LoVo (cell line): ENCODE measurements around the gene ZBTB20.

Experiments used
- DNase-seq: peaks from one replicate; pipeline ENCODE4 v3.0.0-alpha.2; 2016; ENCODE audit warnings: low spot score

ZBTB20 gene

DNA sequence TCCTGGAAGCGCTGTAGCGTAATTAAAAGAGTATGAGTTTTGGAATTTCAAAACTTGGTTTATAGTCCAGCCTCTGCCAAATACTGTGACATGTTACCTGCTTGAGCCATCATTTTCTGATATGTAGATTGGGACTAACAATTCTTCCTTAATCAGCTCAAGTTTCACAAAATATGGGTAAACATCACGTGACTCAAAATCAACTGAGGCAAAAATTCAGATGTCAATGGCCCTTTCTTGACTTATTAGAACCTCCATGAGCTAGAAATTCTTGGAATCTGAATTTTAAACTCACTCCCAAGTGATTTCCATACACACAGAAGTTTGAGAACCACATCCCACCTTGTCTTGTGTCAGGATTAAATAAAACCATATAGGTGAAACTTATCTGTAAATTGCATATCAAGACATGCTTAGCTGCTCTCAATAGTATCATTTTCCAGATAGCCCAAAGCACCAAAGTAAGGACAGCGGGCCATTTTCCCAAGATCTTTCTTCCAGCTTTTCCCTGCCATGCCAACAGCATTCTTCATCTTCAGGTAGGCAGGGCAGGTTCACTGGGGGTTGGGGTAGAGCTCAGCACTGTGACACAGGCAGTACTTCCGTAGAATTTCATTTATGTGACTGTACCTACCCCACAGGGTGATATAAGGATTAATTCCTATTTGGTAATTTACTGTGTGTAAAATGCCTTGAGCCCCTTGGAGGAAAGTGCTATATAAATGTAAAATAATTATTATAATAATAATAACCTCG is 474.2 kb downstream of the ZBTB20 start:
- no peak for DNase-seq

DNA sequence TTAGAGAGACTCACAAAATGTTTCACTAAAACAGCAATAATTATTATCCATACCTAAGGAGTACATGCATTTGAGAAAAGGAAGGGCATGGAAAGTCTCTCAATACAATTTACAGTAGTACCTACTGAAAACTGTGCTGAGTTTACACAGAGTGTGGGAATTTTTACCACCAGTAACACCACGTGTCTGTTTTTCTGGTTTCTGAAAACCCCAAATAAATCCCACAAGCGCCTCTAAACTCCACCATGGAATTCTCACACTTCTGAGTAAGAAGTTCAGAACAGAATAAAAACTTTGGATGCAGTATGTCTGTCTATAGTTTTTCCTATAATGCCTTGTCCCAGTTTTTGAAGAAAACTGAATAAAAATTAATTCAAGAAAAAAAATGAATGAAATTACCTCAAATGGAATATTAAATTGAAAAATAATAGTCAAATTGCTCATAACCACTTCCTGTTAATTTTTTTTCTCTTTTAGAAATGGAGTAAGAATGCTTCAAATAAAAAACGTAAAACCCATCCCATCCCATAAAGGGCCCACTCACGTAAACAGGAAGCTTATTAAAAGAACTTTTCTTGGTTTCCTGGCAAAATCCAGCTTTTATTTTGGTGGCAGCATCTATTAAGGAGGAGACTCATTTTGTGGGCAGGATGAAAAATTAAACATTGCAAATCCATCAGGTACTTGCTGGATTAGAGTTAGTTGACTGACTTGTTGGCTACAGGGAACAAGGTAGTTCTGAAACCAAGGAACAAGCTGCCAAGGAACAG is 475.2 kb downstream of the ZBTB20 start:
- no peak for DNase-seq

DNA sequence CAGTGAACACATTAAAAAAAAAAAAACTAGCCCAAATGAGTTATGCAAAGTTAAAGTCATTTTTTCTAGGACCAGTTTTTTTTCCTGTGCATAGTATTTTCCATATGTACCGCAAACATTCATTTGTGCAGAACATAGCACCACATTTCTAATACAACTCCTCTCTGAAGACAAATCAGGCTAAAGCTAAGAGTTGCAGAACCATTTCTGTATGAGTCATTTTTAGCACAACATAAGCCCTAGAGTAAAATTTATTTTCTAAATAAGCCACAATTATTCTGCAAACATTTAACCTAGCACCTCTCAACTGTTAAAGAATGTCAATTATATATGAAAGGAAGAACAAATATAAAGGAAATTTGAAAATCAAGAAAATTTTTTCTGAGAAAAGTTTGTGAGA is 477.5 kb downstream of the ZBTB20 start:
- no peak for DNase-seq

DNA sequence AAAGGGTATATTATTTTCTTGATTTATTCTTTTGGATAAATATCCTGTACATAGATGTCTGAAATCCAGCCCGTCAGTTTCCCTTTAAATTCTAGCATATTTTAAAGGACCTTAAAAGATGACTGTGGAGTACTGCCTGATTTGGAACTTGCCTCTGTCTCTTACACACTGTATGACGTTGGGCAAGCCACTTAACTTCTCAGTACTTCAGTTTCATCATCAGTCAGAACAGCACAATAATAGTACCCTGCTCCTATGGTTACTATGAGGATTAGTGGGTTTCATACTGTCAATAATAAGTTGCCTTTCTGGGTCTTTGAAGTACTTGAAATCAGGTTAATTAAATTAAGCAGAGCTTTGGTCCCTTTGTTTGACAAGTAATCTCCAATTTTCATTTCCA is 479.0 kb downstream of the ZBTB20 start:
- no peak for DNase-seq

DNA sequence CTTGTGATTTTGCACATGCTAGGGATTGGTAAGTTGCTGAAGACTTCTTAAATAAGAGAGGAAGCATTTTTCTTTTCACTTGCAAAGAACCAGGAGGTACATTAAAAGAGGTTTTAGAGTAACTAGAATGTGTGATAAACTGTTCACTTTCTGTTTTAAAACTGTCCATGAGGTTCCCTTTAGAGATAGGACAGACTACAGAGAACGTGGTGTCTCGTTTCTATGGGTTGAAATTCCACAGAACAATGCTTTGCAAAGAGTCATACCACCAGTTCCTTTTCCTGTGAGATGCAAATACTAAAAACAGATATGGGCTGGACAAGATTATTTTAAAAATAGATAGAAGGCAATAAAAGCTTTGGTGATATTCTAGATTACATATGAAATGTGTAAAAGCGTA is 480.5 kb downstream of the ZBTB20 start:
- DNase-seq = no peak

DNA sequence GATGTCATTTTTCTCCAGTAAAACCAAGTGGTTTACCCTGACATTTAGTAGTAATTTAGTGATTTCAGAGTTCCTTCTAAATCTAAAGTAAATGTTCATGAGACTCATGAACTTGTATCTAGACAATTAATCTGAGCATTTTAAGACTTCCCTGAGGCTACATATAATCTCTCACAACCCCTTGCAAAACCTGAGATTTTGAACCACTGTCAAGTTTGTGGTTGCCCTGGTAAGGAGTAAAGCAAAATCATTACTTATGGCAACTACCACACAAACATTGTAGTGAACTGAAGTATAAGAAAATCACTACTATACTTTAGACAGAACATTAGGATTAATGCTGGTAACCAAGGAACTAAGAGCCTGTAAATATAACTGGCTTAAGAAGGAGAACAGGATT is 483.1 kb downstream of the ZBTB20 start:
- DNase-seq = no peak

DNA sequence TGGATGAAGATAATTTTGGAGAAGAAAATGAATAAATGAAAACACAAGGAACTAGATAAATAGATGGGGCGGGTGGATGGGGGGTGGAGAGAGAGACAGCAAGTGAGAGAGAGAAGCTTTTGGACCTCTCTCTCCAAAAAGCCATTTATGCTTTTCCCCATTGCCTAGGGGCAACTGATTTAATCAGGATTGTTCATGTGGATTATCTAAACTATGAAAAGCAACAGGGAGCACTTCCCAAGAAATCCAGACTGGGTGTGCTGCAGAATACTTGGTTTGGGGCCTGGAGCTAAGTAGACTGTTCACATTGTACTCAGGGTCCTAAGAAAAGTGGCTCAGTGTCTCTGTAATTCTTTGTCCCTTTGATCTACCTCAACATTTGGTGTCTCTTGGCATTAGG is 486.3 kb downstream of the ZBTB20 start:
- no peak for DNase-seq

DNA sequence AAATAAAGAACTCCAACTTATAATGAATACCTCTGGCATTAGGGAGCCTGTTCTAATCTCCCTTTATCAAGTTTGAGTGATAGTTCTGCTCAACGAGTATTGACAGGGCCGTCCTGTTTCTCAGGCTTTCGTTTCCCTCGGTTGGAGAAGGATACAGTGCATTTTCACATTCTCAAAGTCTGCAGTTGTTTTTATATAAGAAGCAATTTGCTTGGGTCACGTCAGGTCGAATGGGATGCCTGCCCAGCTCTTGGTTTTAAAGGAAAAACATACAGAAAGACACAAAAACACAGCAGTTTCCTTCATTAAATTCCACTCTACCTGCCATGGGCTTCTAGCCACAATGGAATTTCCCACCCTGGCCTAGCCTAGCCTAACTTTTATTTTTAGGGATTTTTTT is 487.0 kb downstream of the ZBTB20 start:
- DNase-seq = no peak

DNA sequence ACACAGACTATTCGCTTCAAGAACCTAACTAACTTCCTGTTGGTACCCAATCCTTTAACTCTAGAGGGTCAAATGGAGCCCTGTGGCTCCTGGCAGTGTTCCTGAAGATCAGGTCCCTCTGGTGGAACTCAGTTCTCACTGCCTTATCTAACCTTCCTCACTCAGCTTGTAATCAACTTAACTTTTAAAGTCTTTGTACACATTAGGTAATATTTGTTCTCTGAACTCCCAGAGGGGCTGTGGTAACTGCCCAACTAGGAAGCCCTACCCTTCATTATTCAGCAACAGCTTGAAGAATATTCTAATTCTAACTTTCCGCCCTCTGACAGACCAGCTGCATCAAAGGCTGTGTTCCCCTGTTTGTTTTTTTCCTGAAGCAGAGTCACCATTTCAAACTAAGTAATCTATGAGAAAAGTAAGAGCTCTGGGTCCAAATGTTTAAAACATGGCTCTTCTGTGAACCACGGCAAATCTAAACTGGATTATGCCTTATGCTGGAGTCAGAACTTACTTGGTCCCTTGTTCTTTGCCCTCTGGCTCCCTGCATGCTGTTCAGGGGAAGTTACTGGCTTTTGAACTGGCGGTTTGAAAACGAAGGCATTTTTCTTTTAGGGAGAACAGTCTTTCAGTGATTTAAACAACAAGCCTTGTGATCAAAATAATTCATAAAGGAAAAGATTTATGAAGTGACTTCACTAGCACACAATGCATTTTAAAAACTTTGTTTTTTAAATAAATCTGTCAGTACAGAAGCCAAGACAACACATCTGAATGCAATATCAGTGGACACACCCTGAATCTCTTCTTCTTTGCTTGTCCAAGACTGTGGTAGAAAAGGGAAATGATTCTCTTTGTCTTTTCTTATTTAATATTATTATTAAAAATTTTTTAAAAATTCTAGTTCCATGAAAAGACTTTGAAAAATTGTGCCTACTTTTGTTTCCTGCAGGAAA is 487.7 kb downstream of the ZBTB20 start:
- DNase-seq = no peak

DNA sequence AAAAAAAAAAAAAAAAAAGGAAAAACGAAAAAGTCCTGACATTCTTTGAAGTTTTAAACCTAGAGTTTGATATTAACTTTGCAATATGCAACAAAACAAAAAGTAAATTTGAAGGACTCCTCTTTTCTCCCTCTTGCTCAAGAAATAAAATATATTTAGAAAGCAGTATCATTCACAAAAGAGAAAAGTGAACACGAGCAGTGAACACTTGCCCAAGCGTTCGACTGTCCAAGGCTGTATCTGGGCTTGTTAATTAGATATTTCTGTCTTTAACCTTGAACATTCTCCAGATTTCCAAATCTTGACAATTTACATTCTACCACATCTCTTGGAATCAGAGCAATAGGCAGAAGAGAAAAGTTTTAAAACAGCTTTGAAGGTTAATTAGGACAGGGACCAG is 495.5 kb downstream of the ZBTB20 start:
- DNase-seq = no peak

DNA sequence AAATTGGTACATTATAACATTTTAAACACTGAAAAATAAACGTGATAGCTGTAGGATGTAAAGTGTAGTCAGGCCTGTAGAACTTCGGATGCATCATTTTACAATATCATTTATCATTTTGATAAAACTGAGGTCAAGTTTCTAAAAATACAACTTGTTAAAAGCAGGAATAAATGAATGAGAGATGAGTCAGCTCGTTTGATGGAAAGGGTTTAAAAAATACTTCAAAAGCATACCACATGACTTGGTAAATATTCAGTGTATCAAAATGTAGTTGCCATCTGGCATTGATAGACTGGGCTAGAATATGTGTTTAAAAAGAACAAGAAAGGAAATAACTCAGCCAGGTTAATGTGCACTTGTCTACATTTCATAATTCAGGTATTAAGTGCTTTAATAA is 496.3 kb downstream of the ZBTB20 start:
- peak; percentile 45 for DNase-seq

DNA sequence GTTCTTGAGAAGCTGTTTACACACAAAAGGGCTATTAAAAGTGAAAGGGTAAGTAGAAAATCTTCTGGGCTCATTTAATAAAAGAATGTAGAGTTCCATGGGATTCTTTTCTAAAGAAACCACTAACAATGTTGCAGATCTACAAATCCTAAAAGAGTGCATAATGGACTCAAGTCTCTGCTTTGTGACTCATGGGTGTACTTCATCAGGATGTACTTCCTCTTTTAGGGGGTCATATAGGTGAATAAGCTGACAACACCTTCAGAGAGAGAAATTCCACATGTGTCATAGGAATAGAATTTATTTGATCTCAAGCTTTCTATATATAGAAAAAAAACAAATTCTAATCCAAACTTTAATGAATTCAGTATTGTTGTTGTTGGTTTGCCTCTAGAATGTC is 497.8 kb downstream of the ZBTB20 start:
- DNase-seq = peak; percentile 52

DNA sequence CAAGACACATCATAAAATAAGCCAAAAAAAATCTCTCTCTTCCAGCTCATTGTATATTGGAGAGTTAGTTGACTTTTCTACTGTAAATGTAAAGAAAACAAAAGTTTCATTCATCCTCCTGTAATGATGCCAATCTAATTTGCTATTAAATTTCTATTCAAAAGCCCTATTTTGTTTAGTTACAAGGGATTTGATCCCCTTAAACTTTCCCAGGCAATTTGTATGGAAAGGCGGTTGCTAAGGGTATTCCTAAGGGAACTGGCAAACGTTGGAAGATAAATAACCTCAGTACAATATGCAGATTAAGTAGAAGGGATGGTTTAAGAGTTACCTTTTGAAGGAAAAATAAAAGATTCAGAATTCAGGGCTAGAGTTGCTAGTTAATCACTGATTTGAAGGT is 500.6 kb downstream of the ZBTB20 start:
- no peak for DNase-seq

DNA sequence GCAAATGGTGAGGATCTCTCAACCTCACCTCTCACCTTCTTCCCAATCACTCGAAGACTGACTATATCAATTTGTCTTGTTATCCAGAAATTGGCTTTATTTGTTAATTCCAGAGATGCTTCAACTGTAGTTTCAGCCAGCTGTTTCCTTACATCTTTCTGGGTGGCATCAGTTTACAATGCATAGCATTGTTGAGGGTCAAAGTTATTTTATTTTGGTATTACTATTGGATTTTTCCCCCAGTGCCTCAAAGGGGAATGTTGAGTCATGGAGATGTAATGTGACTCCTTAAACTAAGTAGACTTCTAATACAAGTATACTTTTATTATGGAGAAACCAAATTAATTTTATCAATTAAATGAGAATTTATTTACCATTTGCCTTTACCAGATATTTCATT is 501.7 kb downstream of the ZBTB20 start:
- no peak for DNase-seq

DNA sequence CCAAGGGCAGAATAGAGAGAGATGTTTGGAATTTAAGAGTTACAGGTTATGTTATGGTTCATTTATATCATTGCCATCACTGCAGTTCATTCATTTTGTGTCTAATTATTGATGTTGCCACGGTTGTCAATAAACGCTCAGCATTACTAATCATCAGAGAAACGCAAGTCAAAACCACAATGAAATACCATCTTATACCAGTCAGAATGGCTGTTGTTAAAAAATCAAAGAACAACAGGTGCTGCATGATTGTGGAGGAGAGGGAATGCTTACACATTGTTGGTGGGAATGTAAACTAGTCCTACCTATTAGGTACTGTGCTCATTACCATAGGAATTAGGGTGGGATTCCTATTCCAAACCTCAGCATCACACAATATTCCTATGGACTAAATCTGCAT is 502.7 kb downstream of the ZBTB20 start:
- DNase-seq = no peak

DNA sequence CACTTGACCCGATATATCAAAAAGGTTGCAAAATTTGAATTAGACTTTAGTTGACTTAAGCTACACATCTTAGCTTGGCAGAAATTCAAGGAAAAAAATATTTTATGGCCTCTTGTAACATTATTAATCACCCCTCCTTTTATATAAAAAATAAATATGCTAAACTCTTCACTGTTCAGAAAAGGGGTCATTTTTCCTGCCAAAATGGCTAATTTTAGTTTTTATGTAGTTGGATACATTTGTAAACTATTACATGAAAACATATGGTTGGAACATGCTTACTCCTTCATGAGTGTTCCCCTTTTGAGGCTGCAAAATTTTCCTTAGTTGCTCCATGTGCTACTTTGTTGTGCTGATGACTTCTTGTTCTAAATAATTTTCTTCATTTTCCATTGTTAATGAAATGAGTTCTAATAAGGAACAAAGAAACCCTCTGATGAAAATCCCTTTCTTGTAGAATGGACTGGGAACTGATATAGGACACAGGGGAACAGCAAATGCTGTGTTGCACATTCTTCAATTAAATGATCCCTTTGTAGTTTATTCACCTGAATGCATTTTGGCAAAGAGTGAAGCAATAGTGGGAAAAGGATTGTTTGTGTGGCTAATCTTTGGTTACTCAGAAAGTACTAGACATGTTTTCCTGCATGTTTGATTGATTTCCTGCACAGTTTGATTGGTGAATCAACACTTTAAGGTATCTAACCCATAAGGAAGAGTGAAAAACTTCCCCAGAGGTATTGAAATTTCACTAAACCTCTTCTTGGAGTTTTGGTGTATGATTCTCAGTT is 503.9 kb downstream of the ZBTB20 start:
- DNase-seq = no peak

DNA sequence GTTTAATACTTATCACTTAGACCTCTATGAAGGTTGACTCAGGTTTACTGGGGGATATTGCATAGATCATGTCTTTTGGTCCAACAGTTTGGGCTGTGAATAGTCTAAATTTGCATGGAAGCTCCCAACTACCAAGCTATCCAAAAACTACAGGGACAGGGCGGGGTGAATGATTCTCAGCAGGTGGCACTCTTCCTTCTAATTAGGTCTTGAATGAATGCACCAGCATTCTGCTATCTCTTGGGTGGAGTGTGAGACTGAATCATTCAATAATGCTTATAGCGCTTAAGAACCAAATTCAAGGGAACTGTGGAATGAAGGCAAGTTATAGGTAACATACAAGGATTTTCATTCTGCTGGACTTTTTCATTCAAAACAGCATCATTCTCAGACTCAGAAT is 507.0 kb downstream of the ZBTB20 start:
- DNase-seq = no peak

DNA sequence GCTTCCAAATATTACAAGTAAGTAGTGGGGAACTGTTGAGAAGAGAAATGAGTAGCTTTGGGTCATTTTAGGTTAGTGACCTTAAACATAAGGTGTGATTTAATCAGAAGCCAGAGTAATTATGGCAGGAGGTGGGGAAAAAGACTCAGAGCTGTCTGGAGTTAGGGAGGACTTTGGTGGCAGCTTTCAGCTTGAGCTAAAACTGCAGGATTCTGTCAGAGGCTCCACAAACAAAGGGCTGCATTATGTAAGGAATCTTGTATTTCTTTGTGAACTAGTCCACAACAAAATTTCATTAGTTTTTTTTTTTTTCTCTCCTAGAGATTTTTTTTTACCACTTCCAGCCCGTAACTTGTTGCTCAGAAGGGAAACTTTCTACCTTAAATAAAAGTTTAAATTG is 507.9 kb downstream of the ZBTB20 start:
- no peak for DNase-seq

DNA sequence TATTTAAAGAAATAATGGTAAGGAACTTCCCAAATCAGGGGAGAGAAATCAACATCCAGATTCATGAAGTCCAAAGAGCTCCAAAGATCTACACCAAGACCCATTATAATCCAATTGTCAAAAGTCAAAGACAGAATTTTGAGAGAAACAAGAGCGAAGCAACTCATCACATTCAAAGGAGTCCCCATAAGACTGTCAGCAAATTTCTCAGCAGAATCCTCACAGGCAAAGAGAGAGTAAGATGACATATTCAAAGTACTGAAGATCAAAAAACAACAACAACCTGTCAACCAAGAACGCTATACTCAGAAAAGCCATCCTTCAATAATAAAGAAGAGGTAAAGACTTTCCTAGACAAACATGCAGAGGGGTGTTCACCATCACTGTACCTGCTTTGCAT is 511.2 kb downstream of the ZBTB20 start:
- DNase-seq = no peak

DNA sequence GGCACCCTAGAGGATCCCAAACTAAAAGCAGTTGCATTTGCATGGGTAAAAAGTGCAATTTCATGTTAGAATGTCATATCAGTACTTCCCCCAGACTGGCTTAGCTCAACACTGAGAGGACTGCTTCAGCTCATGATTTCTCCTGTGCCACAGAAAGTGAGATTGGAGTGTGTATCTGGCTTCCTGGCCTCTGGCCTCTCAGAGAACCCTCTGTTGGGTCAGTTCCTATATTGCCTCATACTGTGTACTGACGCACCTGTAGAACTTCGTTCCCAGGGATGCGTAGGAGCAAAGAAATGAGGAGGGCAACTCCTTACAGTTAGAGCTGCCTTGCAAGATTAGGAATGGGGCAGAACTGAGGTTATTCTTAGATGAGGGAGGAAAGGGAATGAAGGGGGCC is 512.5 kb downstream of the ZBTB20 start:
- DNase-seq = no peak

DNA sequence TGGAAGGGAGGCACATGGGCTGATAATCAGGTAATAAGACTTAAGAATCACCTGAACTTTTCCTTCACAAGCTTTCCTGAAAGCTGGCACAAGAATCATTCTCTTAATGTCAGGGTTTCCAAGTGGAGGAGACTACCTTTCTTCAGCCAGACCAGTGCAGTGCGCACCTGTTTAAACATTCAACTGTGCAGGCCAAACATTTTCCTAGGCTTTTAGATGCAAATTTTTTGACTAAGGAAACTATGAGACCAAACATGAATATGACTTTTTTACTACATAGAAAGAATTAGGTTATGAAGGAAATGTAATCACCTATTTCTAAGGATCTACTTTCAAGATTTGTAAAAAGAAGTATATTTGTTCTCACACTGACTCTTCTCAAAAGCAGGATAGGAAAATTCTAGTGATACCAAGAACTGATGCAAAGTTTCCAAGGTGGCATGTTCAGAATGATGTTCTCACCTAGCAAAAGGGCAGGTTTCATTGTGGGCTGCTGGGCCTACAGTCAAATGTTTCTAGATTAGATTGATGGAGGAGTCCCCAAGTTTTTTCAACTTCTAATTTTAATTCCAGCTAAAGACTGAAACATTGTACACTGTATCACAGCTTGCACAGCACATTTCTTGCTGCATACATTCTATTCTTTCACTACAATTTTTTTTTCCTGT is 514.2 kb downstream of the ZBTB20 start:
- no peak for DNase-seq
